ENCODE data around the gene HCFC2. TPM values are rescaled to one million over a fixed set of nuclear protein-coding genes. Genes with fewer than 3 reads are reported as not detected.

Gene HCFC2
- 12.3 and 14.6 TPM in 2 replicates for total RNA-seq

DNA sequence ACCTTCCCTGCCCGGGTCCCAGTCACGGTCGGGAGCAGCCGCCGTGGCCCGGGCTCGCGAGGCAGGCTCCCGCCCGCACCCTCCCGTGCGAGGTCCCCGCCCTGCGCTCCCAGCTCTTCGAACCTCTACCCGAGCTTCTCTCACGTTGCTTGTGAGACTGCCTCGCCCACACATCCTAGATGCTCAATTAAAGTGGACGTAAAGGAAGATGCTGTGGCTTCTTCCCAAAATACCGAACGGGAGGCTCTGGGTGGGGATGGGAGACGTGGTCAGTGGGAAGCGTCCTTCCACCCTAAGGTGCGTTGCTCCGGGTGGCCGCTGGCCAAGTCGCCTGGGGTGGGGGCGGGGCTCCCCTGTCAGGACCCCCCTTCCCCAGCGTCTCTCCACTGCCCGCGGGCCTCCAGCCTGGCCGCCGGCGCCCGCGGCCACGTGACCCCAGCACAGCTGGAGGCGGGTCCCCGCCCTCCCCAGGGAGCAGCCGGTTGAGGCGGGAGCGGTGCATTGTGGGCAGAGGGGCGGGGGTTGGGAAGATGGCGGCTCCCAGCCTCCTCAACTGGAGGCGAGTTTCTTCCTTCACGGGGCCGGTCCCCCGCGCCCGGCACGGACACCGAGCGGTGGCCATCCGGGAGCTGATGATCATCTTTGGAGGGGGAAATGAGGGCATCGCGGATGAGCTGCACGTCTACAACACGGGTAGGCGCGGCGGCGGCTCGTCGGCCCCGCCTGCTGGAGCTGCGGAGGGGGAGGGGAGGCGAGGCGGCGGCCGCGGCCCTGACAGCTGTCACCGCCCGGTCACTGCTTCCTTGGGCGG, at the start of gene HCFC2:
HCFC2 (plus strand) TSS at position 501 of the 811 bp plus-strand sequence; CDS start at position 531, 30 bp downstream.

DNA sequence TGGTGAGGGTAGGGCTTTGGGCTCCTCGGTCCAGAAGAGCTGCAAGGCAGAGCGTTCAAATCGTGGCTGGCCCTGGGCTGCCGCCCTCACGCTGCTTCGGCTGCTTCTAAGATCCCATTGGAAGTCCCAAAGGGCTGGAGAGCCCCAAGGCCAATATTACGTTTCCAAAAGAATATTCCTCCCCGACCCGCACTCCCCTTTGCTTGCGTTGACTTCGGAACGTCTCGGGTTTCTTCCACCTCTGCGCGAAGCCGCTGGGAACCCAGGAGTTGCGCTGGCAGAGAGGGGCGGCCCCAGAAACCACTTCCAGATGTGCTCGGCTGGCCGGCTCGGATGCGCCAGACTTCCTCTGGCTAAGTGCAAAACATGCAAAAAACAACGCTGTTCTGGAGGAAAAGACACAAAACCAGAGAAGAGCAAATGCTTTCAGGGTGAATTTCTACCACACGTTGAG, 14.4 kb upstream of the HCFC2 start, which contains the start of gene GLT8D2:
GLT8D2 (minus strand) TSS at position 285 of the 454 bp plus-strand sequence. CDS start 30,539 bp downstream, outside the sequence.

DNA sequence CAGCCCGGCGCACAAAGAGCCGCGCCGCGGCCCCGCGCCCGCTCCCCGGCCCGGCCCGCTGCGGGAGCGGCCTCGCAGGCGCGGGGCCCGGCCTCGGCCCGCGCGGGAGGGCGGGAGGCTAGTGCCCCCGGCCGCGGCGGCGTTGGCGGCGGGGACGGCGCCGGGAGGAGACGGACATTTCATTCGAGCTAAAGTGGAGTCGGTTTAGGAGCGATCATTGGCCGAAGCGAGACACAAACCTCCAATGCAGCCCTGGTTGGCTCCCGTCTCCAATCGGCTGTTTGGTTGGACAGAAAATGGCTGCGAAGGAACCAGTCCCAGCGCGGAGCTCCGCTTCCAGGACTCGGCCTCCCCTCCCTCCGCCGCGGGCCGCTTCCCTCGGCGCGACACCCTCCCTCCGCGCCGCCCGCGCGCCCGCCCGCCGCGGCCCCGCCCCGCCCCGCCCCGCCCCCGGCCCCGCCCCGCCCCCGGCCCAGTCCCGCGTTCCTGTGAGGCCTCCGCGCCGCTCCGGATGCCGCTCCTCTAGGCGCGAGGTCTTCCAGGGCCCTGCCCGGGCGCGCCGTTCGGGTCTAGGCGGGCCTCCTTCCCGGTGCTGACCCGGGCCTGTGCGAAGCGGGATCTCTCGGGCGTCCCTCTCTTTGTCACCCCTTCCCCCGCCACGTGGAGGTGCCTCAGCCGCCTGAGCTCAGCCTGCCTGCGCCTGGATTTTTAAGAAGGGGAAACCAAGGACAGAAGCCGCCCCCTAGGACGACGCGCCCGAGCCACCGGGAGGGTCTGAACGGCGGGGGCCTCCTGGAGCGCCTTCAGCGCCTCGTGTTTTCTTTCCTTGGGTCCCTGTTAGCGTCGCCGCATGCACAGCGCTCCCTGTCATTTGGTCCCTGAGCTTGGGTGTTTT, 73.8 kb downstream of the HCFC2 start, which contains the start of gene NFYB:
NFYB (minus strand) TSS at position 309 of the 895 bp plus-strand sequence. CDS start 2,757 bp downstream, outside the sequence.

Other genes starting within 250 kb of the HCFC2 start
- gene NT5DC3, start 223.3 kb upstream of the HCFC2 start, total RNA-seq, result 5.0 and 6.9 TPM in 2 replicates
- 285 and 487 TPM in 2 replicates for gene HSP90B1, start 134.1 kb upstream of the HCFC2 start, total RNA-seq
- 10.8 and 14.5 TPM in 2 replicates for gene TDG, start 98.7 kb upstream of the HCFC2 start, total RNA-seq
- 34.1 and 46.0 TPM in 2 replicates for gene GLT8D2, start 14.3 kb upstream of the HCFC2 start, total RNA-seq
- gene NFYB, start 73.7 kb downstream of the HCFC2 start, total RNA-seq, result 30.8 and 41.5 TPM in 2 replicates
- gene TXNRD1, start 151.2 kb downstream of the HCFC2 start, total RNA-seq, result 377 and 608 TPM in 2 replicates
- 3.6 TPM in 2 replicates for gene EID3, start 239.2 kb downstream of the HCFC2 start, total RNA-seq

All from pericardium fibroblast (primary cell).